Karpas-422 (cell line): ENCODE measurements around the gene SORCS2. TPM values are rescaled to one million over a fixed set of nuclear protein-coding genes. Genes with fewer than 3 reads are reported as not detected.

Experiments used
- DNase-seq: peaks from one replicate; pipeline ENCODE4 v3.0.0-alpha.2; 2015
- H2AFZ ChIP-seq: fragments of 200-600 bp; sonication (generic); 2 replicates; pipeline ENCODE4 v1.6.1; 2014; ENCODE audit warnings: antibody characterized with exemption, low read length, mixed read lengths
- H3K27ac ChIP-seq: fragments of 200-600 bp; sonication (generic); 2 replicates; pipeline ENCODE4 v1.5.1; 2014; ENCODE audit warnings: mild to moderate bottlenecking, low read length, moderate library complexity
- H3K27me3 ChIP-seq: fragments of 200-600 bp; sonication (generic); 2 replicates; pipeline ENCODE4 v1.6.1; 2014; ENCODE audit warnings: low read length, mixed read lengths
- H3K36me3 ChIP-seq: fragments of 200-600 bp; sonication (generic); 2 replicates; pipeline ENCODE4 v1.6.1; 2014; ENCODE audit warnings: low read length, mixed read lengths; ENCODE audit not compliant: insufficient read depth
- H3K4me1 ChIP-seq: fragments of 200-600 bp; sonication (generic); 2 replicates; pipeline ENCODE4 v1.6.1; 2014; ENCODE audit warnings: mild to moderate bottlenecking, low read length, mixed read lengths
- H3K4me2 ChIP-seq: fragments of 200-600 bp; sonication (generic); 2 replicates; pipeline ENCODE4 v1.6.1; 2014; ENCODE audit warnings: low read length, low read depth, mild to moderate bottlenecking; ENCODE audit not compliant: poor library complexity, severe bottlenecking
- H3K4me3 ChIP-seq: fragments of 200-600 bp; sonication (generic); 2 replicates; pipeline ENCODE4 v1.5.1; 2014; ENCODE audit warnings: mild to moderate bottlenecking, antibody characterized with exemption, low read length, mixed read lengths
- H3K79me2 ChIP-seq: fragments of 200-600 bp; sonication (generic); 2 replicates; pipeline ENCODE4 v1.6.1; 2014; ENCODE audit warnings: mild to moderate bottlenecking, low read length, mixed read lengths
- H3K9ac ChIP-seq: fragments of 200-600 bp; sonication (generic); 2 replicates; pipeline ENCODE4 v1.6.0; 2014; ENCODE audit warnings: low read length
- H3K9me2 ChIP-seq: fragments of 200-600 bp; sonication (generic), shearing (Covaris generic); replicated peaks from 2 replicates; pipeline ENCODE4 v1.6.0; 2014; ENCODE audit warnings: mild to moderate bottlenecking, low read length, moderate library complexity; ENCODE audit not compliant: insufficient read depth
- H3K9me3 ChIP-seq: fragments of 300-700, 200-600 bp; sonication (generic); 2 replicates; pipeline ENCODE4 v1.6.1; 2014; ENCODE audit warnings: low read length, mixed read lengths
- H4K20me1 ChIP-seq: fragments of 200-600 bp; sonication (generic); 2 replicates; pipeline ENCODE4 v1.6.1; 2014; ENCODE audit warnings: mild to moderate bottlenecking, antibody characterized with exemption, low read length, low read depth; ENCODE audit not compliant: insufficient read depth
- total RNA-seq: library from RNA; depleted of rRNA; stranded (reverse); fragments of >200 nt; shearing (Covaris generic); gene quantifications from 2 replicates; pipeline ENCODE4 v1.2.3, GENCODE V29; 2014; ENCODE audit warnings: low replicate concordance

Gene SORCS2
- total RNA-seq, 1 experiment from 2014 or later: not detected

DNA sequence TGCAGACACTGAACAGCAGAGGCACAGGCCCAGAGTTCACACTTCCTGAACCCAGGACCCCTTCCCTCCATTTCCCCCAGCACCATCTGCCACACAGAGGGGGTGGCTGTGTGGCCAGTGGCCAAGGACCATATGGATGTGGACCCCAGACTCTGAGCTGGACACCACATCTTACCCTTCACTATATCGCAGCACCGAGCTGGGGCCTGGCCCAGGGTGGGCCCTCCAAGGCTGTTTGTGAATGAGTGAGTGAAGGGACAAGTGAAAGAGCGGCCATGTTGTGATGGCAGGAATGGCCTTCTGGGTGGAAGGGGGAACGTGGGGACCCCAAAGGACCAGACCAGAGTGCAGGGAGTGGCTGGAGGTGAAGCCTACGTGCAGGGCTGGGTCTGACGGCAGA lies 498.7 kb downstream of the SORCS2 start:
- no peak for DNase-seq
- no peaks in the 10 kb centered on the region for H3K9me3 ChIP-seq
- H2AFZ ChIP-seq: no peak overlapping the region
- H4K20me1 ChIP-seq: no peaks in the 10 kb centered on the region
- H3K9ac ChIP-seq: no peak overlapping the region
- no peaks in the 10 kb centered on the region for H3K79me2 ChIP-seq
- H3K4me2 ChIP-seq: no peak overlapping the region
- H3K4me3 ChIP-seq: no peak overlapping the region
- H3K9me2 ChIP-seq: no peaks in the 10 kb centered on the region
- no peaks in the 10 kb centered on the region for H3K27me3 ChIP-seq
- H3K36me3 ChIP-seq: no peaks in the 10 kb centered on the region
- no peak overlapping the region for H3K27ac ChIP-seq
- H3K4me1 ChIP-seq: no peaks in the 10 kb centered on the region

GRCh38 chr4:7691982-7692381 lies 499.6 kb downstream of the SORCS2 start:
- Histone ChIP-seq H3K4me3 (no peak overlapping the region), H3K79me2 (no peaks in the 10 kb centered on the region), H4K20me1 (no peaks in the 10 kb centered on the region), H3K27ac (no peak overlapping the region), H3K36me3 (no peaks in the 10 kb centered on the region), H3K9ac (no peak overlapping the region), H3K4me1 (no peaks in the 10 kb centered on the region), H3K4me2 (no peak overlapping the region), H2AFZ (no peak overlapping the region), H3K9me2 (no peaks in the 10 kb centered on the region), H3K27me3 (no peaks in the 10 kb centered on the region), H3K9me3 (no peaks in the 10 kb centered on the region)
- DNase-seq: no peak

GRCh38 chr4:7692451-7693236 lies 500.3 kb downstream of the SORCS2 start:
- Histone ChIP-seq H3K9ac (no peak overlapping the region), H4K20me1 (no peaks in the 10 kb centered on the region), H3K4me2 (no peak overlapping the region), H3K27ac (no peak overlapping the region), H3K4me1 (no peaks in the 10 kb centered on the region), H3K9me3 (no peaks in the 10 kb centered on the region), H3K79me2 (no peaks in the 10 kb centered on the region), H3K9me2 (no peaks in the 10 kb centered on the region), H3K27me3 (no peaks in the 10 kb centered on the region), H3K4me3 (no peak overlapping the region), H3K36me3 (no peaks in the 10 kb centered on the region), H2AFZ (no peak overlapping the region)
- DNase-seq: no peak

- H3K4me2 ChIP-seq: no peak overlapping the region
- H3K79me2 ChIP-seq: no peaks in the 10 kb centered on the region
- H3K9me2 ChIP-seq: no peaks in the 10 kb centered on the region
- H3K27ac ChIP-seq: no peak overlapping the region
- H3K27me3 ChIP-seq: no peaks in the 10 kb centered on the region
- no peaks in the 10 kb centered on the region for H3K9me3 ChIP-seq
- no peak overlapping the region for H3K9ac ChIP-seq
- H4K20me1 ChIP-seq: no peaks in the 10 kb centered on the region
- no peak overlapping the region for H3K4me3 ChIP-seq
- no peak overlapping the region for H2AFZ ChIP-seq
- no peaks in the 10 kb centered on the region for H3K4me1 ChIP-seq
- H3K36me3 ChIP-seq: no peaks in the 10 kb centered on the region
- no peak for DNase-seq
Measured at GRCh38 chr4:7693237-7693608, 500.9 kb downstream of the SORCS2 start.

DNA sequence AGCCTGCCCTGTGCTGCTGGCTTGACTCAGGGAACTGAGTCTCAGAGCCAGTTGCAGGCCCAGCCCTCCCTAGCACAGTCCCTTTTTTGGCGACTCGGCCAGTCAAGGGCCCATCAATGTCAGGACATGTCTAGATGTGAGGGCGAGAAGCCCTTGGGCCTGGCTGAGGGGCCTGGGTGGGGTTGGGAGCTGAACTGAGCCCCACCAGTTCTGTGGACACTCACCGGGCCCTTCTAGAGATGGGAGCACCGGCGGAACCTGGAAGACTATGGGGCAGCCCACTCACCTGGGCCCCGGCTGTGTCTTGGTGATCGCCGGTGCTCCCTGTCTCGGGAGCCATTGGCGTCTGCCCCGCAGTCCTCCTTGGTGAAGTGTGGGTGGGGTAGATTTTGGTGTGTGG lies 501.4 kb downstream of the SORCS2 start:
- no peaks in the 10 kb centered on the region for H3K79me2 ChIP-seq

GRCh38 chr4:7694324-7694723 lies 502.0 kb downstream of the SORCS2 start:
- Histone ChIP-seq H3K27me3 (no peaks in the 10 kb centered on the region), H3K79me2 (no peaks in the 10 kb centered on the region), H3K4me3 (no peak overlapping the region), H4K20me1 (no peaks in the 10 kb centered on the region), H3K27ac (no peak overlapping the region), H3K36me3 (no peaks in the 10 kb centered on the region), H3K4me1 (no peaks in the 10 kb centered on the region), H3K9ac (no peak overlapping the region), H3K9me3 (no peaks in the 10 kb centered on the region), H3K4me2 (no peak overlapping the region), H2AFZ (no peak overlapping the region), H3K9me2 (no peaks in the 10 kb centered on the region)
- DNase-seq: no peak

More for the DNA sequence above, 501.4 kb downstream of the SORCS2 start:
- Histone ChIP-seq H3K4me1 (no peaks in the 10 kb centered on the region), H4K20me1 (no peaks in the 10 kb centered on the region), H3K9ac (no peak overlapping the region), H3K27ac (no peak overlapping the region), H3K27me3 (no peaks in the 10 kb centered on the region), H3K9me3 (no peaks in the 10 kb centered on the region), H3K4me3 (no peak overlapping the region), H3K36me3 (no peaks in the 10 kb centered on the region), H2AFZ (no peak overlapping the region), H3K9me2 (no peaks in the 10 kb centered on the region), H3K4me2 (no peak overlapping the region)
- DNase-seq: no peak

GRCh38 chr4:7697343-7697742 lies 505.0 kb downstream of the SORCS2 start:
- Histone ChIP-seq H3K9me3 (no peaks in the 10 kb centered on the region), H3K9me2 (no peaks in the 10 kb centered on the region), H3K27ac (no peak overlapping the region), H3K27me3 (no peaks in the 10 kb centered on the region), H3K4me1 (no peaks in the 10 kb centered on the region), H3K9ac (no peak overlapping the region), H3K79me2 (no peaks in the 10 kb centered on the region), H2AFZ (no peak overlapping the region), H3K4me3 (no peak overlapping the region), H3K36me3 (no peaks in the 10 kb centered on the region), H3K4me2 (no peak overlapping the region), H4K20me1 (no peaks in the 10 kb centered on the region)
- no peak for DNase-seq

- Histone ChIP-seq H3K36me3 (no peaks in the 10 kb centered on the region), H3K79me2 (no peaks in the 10 kb centered on the region), H3K27me3 (no peaks in the 10 kb centered on the region), H2AFZ (no peak overlapping the region), H3K4me3 (no peak overlapping the region), H3K9ac (no peak overlapping the region), H4K20me1 (no peaks in the 10 kb centered on the region), H3K9me3 (no peaks in the 10 kb centered on the region), H3K9me2 (no peaks in the 10 kb centered on the region), H3K4me1 (no peaks in the 10 kb centered on the region), H3K27ac (no peak overlapping the region), H3K4me2 (no peak overlapping the region)
- DNase-seq: no peak
Measured at GRCh38 chr4:7697821-7698220, 505.5 kb downstream of the SORCS2 start.
